Mucosa of rectum (tissue), 2 donors: ENCODE measurements around the gene RRP36.
"Not testable (repeated sequence)": the region's sequence is repeated elsewhere in the genome, so short reads cannot be mapped to it uniquely, and the experiment has no call there.

Experiments
- H3K27ac ChIP-seq, 2 donors: one replicate each; pipeline ENCODE4 v1.7.0; 2013; ENCODE audit warnings: inconsistent platforms in 2 of 2, low read depth in 2 of 2, low read length in 2 of 2
- H3K27me3 ChIP-seq, 2 donors: one replicate each; pipeline ENCODE4 v1.7.0; 2013; ENCODE audit warnings: low read length in 2 of 2; ENCODE audit not compliant: control insufficient read depth in 2 of 2, insufficient read depth in 2 of 2
- H3K36me3 ChIP-seq, 2 donors: one replicate each; pipeline ENCODE4 v1.7.0; 2013; ENCODE audit warnings: low read length in 2 of 2; ENCODE audit not compliant: control insufficient read depth in 2 of 2, insufficient read depth in 2 of 2
- H3K4me1 ChIP-seq, 2 donors: one replicate each; pipeline ENCODE4 v1.7.0; 2013; ENCODE audit warnings: low read length in 2 of 2, mild to moderate bottlenecking in 1 of 2; ENCODE audit not compliant: control insufficient read depth in 2 of 2, insufficient read depth in 2 of 2
- H3K4me3 ChIP-seq, 2 donors: one replicate each; pipeline ENCODE4 v1.7.0; 2013; ENCODE audit warnings: low read length in 2 of 2
- H3K9ac ChIP-seq, 2 donors: one replicate each; pipeline ENCODE4 v1.7.0; 2013; ENCODE audit warnings: low read length in 2 of 2, low read depth in 1 of 2, mild to moderate bottlenecking in 1 of 2
- H3K9me3 ChIP-seq, 2 donors: one replicate each; pipeline ENCODE4 v1.7.0; 2013; ENCODE audit warnings: low read length in 2 of 2; ENCODE audit not compliant: control insufficient read depth in 2 of 2
- donor health status: healthy.
- donor health status: Normal muscosa, but diverticular disease.

Gene RRP36

DNA sequence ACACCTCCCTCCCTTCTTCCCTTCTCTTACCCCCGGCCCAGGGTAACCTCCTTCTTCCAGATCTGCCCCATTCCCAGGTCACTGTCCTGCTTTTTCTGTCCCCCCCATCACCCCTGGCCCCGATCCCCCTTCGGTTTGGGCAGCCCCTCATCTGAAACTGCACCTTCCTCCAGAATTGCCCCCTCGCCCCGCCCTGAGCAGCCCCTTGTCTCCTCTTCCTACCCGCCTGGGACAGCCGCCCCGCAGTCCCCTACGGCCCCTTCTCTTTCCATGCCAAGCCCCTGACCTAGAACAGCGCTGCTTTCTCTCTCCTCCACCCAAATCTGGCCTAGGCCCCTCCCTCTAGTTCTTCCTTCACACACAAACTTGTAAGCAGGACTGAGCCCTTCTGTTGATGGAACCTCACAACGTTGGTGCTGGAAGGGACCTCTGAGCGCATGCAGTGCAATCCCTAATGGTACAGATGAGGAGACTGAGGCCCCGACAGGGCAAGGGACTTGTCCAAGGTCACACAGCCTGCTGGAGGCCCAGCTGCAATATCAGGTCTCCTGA is 36.4 kb upstream of the RRP36 start:
- H3K9ac ChIP-seq: peak overlapping the region; percentile 81
- H3K27me3 ChIP-seq: no peaks in the 10 kb centered on the region
- peak overlapping the region; percentile 63 to 78 for H3K4me3 ChIP-seq
- no peaks in the 10 kb centered on the region for H3K9me3 ChIP-seq
- peak overlapping the region; percentile 64 to 67 for H3K27ac ChIP-seq
- peaks cover 4 to 6% of the 10 kb centered on the region in 2 donors for H3K36me3 ChIP-seq
- H3K4me1 ChIP-seq: peaks cover 22 to 27% of the 10 kb centered on the region in 2 donors

DNA sequence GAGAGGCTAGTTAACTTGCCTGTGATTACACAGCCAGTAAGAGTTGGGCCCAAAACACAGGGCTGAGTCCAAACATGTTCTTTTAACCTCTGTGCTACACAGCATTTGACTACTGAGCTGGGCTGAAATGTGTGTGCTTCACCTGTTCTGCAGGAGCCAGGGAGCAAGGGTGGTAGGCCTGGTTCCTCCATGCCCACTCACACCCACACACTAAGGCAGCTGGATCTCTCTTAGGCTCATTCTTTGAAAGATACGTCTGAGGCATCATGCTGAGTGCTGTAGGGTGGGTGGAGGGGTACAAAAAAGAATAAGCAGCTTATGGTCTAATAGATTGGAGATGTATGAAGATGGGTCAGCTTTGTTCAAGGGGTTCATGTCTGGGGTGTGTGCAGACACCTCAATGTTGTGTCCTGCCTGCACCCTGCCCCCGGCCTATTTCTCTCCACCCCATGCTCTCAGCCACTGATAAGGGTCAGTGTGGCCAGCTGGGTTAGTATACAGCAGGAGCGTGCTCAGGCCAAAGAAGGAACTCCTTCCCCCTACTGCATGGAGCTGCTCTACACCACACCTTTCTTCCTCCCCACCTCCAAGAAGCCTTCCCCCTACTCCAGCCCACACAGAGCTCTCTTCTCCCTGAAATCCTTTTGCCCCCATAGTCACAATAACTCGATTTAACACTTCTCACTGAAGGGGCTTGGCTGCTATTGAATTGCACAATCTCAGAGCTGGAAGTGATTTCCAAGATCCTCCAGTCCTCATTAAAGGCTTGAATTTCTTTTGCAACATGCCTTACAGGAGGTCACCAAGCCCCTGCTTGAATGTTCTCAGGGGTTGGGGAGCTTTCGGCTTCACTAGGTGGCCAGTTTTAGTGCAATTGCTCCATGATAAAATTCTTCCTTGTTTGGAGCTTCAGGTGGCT is 33.6 kb upstream of the RRP36 start:
- Histone ChIP-seq H3K9me3 (no peaks in the 10 kb centered on the region), H3K36me3 (peaks cover 13 to 14% of the 10 kb centered on the region in 2 donors), H3K4me1 (peaks cover 22 to 27% of the 10 kb centered on the region in 2 donors), H3K27ac (no peak overlapping the region), H3K9ac (no peak overlapping the region), H3K27me3 (no peaks in the 10 kb centered on the region), H3K4me3 (no peak overlapping the region)

DNA sequence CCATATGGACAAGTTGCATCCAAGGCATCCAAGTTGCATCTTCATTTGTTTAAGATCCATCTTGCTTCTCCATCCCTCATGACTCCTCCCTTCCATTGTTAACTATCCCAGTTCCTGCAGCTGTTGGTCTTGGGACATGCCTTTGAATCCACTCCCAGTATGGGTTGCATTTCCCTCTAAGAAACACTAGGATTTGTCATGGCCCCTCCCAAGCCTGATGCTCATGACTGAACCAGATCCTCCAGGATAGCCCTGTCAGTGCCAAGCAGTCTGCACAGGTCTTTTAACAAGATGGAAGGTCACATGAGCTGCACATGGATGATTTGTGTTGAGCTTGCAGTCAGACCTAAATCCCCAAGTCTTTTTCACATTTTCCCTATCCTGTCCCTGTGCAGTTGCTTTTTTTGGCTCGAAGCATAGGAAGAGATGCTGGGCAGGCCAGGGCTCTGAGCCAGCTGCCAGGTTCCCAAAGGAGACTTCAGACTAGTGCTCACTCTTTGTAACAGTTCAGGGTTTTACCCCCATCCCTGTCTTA is 32.9 kb upstream of the RRP36 start:
- Histone ChIP-seq H3K9ac (no peak overlapping the region), H3K36me3 (peaks cover 13 to 14% of the 10 kb centered on the region in 2 donors), H3K4me3 (no peak overlapping the region), H3K4me1 (peaks cover 21 to 27% of the 10 kb centered on the region in 2 donors), H3K9me3 (no peaks in the 10 kb centered on the region), H3K27me3 (no peaks in the 10 kb centered on the region), H3K27ac (no peak overlapping the region)

DNA sequence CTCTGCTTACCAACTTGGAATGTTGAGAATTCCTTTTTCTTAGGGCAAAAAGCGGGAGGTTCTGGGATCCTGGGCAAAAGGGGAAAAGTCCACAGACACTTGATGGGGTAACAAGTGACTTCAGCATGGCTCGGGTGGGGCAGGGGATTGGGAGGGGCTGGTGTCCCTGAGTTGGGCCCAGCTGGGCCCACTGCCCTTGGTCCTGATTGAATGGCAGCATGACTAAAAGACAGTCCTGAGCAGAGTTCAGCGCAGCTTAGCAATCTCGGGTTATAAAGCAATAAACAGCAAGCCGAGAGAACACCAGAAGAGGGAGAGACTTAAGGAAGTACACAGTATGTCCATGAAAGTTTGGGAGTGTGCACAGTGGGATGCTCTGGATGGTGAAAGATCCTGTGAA is 31.5 kb upstream of the RRP36 start:
- Histone ChIP-seq H3K27ac (peak overlapping the region; percentile 56 to 70), H3K27me3 (no peaks in the 10 kb centered on the region), H3K9ac (no peak overlapping the region), H3K36me3 (peaks cover 13 to 14% of the 10 kb centered on the region in 2 donors), H3K4me3 (no peak overlapping the region), H3K4me1 (peaks cover 17 to 22% of the 10 kb centered on the region in 2 donors), H3K9me3 (no peaks in the 10 kb centered on the region)

DNA sequence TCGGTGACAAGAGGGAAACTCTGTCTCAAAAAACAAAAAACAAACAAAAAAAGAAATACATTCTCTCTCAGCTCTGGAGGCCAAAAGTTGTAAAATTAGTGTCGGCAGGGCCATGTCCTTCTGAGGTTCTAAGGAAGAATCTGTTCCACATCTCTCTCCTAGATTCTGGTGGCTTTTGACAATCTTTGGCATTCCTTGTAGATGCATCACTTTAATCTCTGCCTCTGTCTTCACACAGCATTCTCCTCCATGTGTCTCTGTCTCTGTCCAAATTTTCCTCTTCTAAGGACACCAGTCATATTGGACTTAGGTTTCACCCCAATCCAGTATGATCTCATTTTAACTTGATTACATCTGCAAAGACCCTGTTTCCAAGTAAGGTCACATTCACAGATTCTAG is 28.0 kb upstream of the RRP36 start:
- Histone ChIP-seq H3K36me3 (peaks cover 13 to 14% of the 10 kb centered on the region in 2 donors), H3K4me1 (peaks cover 5 to 7% of the 10 kb centered on the region in 2 donors), H3K4me3 (no peak overlapping the region), H3K27ac (no peak overlapping the region), H3K9ac (no peak overlapping the region), H3K27me3 (no peaks in the 10 kb centered on the region), H3K9me3 (no peaks in the 10 kb centered on the region)

DNA sequence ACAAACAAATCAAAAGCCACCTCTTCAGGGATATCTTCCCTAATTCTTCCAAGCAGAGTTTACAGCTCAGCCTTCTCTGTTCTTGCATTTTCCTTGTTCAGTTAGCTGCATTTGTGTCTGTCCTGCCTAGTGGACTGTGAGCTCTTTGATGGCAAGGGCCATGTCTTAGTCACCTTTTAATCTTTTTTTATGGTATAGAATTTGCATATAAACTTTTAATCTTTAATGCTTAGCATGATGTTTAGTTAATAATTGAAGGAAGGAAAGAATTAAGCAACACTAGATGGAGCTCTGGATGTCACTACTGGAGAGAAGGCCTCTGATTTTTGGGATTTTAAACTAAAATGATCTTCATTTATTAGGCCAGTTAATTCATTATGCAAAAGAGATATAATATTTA is 24.9 kb upstream of the RRP36 start:
- Histone ChIP-seq H3K9ac (no peak overlapping the region), H3K27ac (no peak overlapping the region), H3K4me1 (no peaks in the 10 kb centered on the region), H3K9me3 (no peaks in the 10 kb centered on the region), H3K4me3 (no peak overlapping the region), H3K36me3 (peaks cover 4 to 9% of the 10 kb centered on the region in 2 donors), H3K27me3 (no peaks in the 10 kb centered on the region)

DNA sequence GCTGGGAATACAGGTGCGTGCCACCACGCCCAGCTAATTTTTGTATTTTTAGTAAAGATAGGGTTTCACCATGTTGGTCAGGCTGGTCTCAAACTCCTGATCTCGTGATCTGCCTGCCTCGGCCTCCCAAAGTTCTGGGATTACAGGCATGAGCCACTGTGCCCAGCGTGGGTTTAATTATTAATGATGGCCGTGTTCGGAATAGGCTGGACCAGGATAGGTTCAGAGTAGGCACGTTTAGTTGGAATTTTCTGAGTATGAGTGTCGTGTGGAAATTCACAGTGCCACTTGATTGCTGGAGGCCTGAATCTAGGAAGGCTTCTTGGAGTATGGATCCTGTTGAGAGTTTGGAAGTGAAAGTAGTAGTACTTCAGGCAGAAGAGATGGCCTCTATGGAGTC is 23.2 kb upstream of the RRP36 start:
- H3K9ac ChIP-seq, H3K27me3 ChIP-seq, H3K4me3 ChIP-seq, H3K4me1 ChIP-seq, H3K9me3 ChIP-seq, H3K36me3 ChIP-seq, H3K27ac ChIP-seq: not testable (repeated sequence)

DNA sequence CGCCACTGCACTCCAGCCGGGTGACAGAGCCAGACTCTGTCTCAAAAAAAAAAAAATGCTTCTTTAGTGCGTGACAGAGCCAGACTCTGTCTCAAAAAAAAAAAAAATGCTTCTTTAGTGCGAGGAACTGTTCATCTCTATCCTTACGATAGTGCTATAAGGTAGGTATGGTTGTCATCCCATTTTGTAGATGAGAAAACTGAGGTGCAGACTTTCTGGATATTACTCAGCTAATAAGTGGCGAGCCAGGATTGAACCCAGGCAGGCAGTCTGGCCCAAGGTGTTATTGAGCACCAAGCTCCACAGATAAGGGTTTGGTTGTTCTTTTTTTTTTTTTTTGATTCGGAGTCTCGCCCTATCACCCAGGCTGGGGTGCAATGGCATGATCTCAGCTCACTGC is 19.6 kb upstream of the RRP36 start:
- no peaks in the 10 kb centered on the region for H3K27me3 ChIP-seq
- H3K4me1 ChIP-seq: no peaks in the 10 kb centered on the region
- H3K9ac ChIP-seq: no peak overlapping the region
- no peaks in the 10 kb centered on the region for H3K9me3 ChIP-seq
- no peak overlapping the region for H3K4me3 ChIP-seq
- H3K27ac ChIP-seq: no peak overlapping the region
- peaks cover 7 to 16% of the 10 kb centered on the region in 2 donors for H3K36me3 ChIP-seq

DNA sequence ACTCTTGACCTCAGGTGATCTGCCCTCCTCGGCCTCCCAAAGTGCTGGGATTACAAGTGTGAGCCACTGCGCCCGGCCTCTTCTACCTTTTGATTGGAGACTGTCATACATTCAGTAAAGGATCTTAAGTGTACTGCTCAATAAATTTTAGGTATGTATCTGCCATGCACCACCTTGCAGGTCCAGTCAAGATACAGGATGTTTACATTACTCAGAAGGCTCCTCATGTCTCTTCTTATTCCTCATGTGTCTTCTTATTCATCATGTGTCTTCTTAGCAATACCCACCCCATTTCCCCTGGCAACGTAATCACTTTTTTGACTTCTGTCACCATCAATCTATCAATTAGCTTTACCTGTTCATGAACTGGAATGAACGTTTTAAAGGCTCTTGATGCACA is 15.6 kb upstream of the RRP36 start:
- Histone ChIP-seq H3K9ac (no peak overlapping the region), H3K36me3 (peaks cover 39 to 49% of the 10 kb centered on the region in 2 donors), H3K27ac (no peak overlapping the region), H3K4me3 (no peak overlapping the region), H3K27me3 (no peaks in the 10 kb centered on the region), H3K4me1 (no peaks in the 10 kb centered on the region), H3K9me3 (no peaks in the 10 kb centered on the region)

DNA sequence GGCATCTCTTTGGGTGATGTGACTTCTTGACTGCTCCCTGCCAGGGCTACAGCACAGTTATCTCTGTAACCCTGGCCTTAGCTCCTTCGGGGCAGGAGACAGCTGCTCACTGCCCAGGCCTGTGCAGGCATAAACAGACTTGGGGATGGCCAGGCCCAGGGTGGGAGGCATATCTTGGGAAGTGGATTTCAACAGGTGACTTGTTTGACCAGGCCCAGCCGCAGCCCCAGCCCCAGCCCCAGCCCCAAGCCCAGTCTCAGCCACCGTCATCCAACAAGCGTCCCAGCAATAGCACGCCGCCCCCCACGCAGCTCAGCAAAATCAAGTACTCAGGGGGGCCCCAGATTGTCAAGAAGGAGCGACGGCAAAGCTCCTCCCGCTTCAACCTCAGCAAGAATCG is 15.2 kb upstream of the RRP36 start:
- H3K27me3 ChIP-seq: no peaks in the 10 kb centered on the region
- no peak overlapping the region for H3K9ac ChIP-seq
- no peak overlapping the region for H3K27ac ChIP-seq
- H3K4me1 ChIP-seq: no peaks in the 10 kb centered on the region
- no peak overlapping the region for H3K4me3 ChIP-seq
- H3K9me3 ChIP-seq: no peaks in the 10 kb centered on the region
- peaks cover 43 to 53% of the 10 kb centered on the region in 2 donors for H3K36me3 ChIP-seq
